Uterus (tissue), 2 donors: ENCODE measurements around the gene CDH4.

ENCODE experiments used
- CTCF ChIP-seq, 4 experiments: fragments of 200-600 bp in 2 of 4; fragments of 450-650 bp in 2 of 4; sonication (generic) in 2 of 4; IDR thresholded peaks; one replicate each; pipeline ENCODE4 v1.5.1; 2016 to 2019; ENCODE audit warnings: antibody characterized with exemption in 4 of 4, mild to moderate bottlenecking in 2 of 4, moderate library complexity in 1 of 4
- POLR2A ChIP-seq, 2 donors: fragments of 450-650 bp; IDR thresholded peaks; one replicate each; pipeline ENCODE4 v1.6.1; 2016; ENCODE audit warnings: antibody characterized with exemption in 2 of 2, mild to moderate bottlenecking in 1 of 2, moderate library complexity in 1 of 2

DNA sequence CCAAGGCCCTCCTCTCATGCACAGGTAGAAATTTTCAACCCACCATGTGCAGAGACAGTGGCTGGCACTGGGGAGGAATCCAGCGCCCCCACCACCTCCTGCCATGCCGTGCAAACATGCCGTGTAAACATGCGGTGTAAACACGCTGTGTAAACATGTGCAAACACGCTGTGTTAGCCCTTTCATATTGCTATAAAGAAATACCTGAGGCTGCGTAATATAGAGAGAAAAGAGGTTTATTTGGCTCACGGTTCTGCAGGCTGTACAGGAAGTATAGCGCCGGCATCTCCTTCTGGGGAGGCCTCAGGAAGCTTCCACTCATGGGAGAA, 595.3 kb downstream of the CDH4 start:
- no peak for TF ChIP-seq CTCF (IDR thresholded peaks at IDR 0.05)
- TF ChIP-seq POLR2A (IDR thresholded peaks at IDR 0.05): no peak
